HCT116 (cell line): Measurements from ENCODE around the gene MBOAT1. TPM values are rescaled to one million over a fixed set of nuclear protein-coding genes. Genes with fewer than 3 reads are reported as not detected.

Experiments
- ATAC-seq: fragments of 200-7000 bp; cut with Tn5 transposase; 2 replicates; pipeline ENCODE4 v1.9.1; 2020; ENCODE audit warnings: mild to moderate bottlenecking, moderate library complexity
- BruUV-seq: library from RNA; stranded (reverse); fragments of 400-500 nt; replicated peaks from 2 replicates; lab custom pipeline; 2021; lab: Mats Ljungman, UMichigan
- CTCF ChIA-PET: fragments of 300-600 bp; sonication (Branson Sonifier 250); formaldehyde crosslinking; loops from one replicate; lab custom pipeline; 2021; ENCODE audit warnings: antibody characterized with exemption; lab: Charles Lee
- POLR2A ChIA-PET: fragments of 300-600, 350-600 bp; sonication (Branson Sonifier 250); formaldehyde crosslinking; loops from one replicate; lab custom pipeline; 2021; ENCODE audit warnings: antibody characterized with exemption; lab: Charles Lee
- RAD21 ChIA-PET, 2 experiments: fragments of 300-600 bp; sonication (Branson Sonifier 250); formaldehyde crosslinking; loops; one replicate each; lab custom pipeline; 2023; ENCODE audit warnings: low total read pairs in 2 of 2; ENCODE audit not compliant: uncharacterized antibody in 2 of 2, unreplicated experiment in 2 of 2, low non-redundant PET in 1 of 2; lab: Charles Lee
- DNase-seq: peaks from one replicate; pipeline ENCODE4 v3.0.0-alpha.2; 2010; ENCODE audit warnings: low read depth, low spot score
- H2AFZ ChIP-seq: fragments of 200-600 bp; shearing (Covaris generic), sonication (generic); 2 replicates; pipeline ENCODE4 v1.6.1; 2017; ENCODE audit warnings: low read depth, mixed run types, mixed read lengths, antibody characterized with exemption, low read length; ENCODE audit not compliant: poor library complexity, severe bottlenecking
- H3K27ac ChIP-seq: 2 replicates; pipeline ENCODE4 v1.5.1; 2012; ENCODE audit warnings: low read depth, low read length
- H3K27me3 ChIP-seq: fragments of 200-600 bp; sonication (generic); 2 replicates; pipeline ENCODE4 v1.6.1; 2016; ENCODE audit warnings: mixed run types, low read length, mixed read lengths; ENCODE audit not compliant: insufficient read depth
- H3K36me3 ChIP-seq, 2 experiments: fragments of 200-500 bp in 1 of 2; fragments of 200-600 bp in 1 of 2; sonication (Bioruptor generic) in 1 of 2; sonication (generic) in 1 of 2; 2 replicates each; pipeline versions ENCODE4 v1.5.1 to v1.6.1; 2014 to 2016; ENCODE audit warnings: low read length in 2 of 2, inconsistent platforms in 1 of 2, mixed read lengths in 1 of 2, mixed run types in 1 of 2; ENCODE audit not compliant: insufficient read depth in 2 of 2, control insufficient read depth in 1 of 2
- H3K4me1 ChIP-seq, 2 experiments: fragments of 200-600 bp in 1 of 2; sonication (generic) in 1 of 2; 2 replicates each; pipeline versions ENCODE4 v1.5.1 to v1.6.1; 2012 to 2017; ENCODE audit warnings: low read length in 2 of 2, inconsistent platforms in 1 of 2, mild to moderate bottlenecking in 1 of 2, mixed read lengths in 1 of 2, mixed run types in 1 of 2, moderate library complexity in 1 of 2; ENCODE audit not compliant: insufficient read depth in 2 of 2, control insufficient read depth in 1 of 2
- H3K4me2 ChIP-seq: fragments of 200-600 bp; sonication (generic); 2 replicates; pipeline ENCODE4 v1.6.1; 2017; ENCODE audit warnings: mixed run types, low read length, mixed read lengths
- H3K4me3 ChIP-seq, 2 experiments: fragments of 200-600 bp in 1 of 2; sonication (generic) in 1 of 2; replicated peaks in 1 of 2; 2 replicates each; pipeline ENCODE4 v1.5.1; 2011 to 2016; ENCODE audit warnings: low read length in 2 of 2, control low read depth in 1 of 2, low read depth in 1 of 2, mild to moderate bottlenecking in 1 of 2, mixed read lengths in 1 of 2, mixed run types in 1 of 2
- H3K79me2 ChIP-seq: fragments of 200-600 bp; sonication (generic); 2 replicates; pipeline ENCODE4 v1.6.1; 2017; ENCODE audit warnings: mild to moderate bottlenecking, mixed run types, low read length, moderate library complexity, mixed read lengths; ENCODE audit not compliant: insufficient read depth
- H3K9ac ChIP-seq: fragments of 200-600 bp; sonication (generic); 2 replicates; pipeline ENCODE4 v1.6.1; 2016; ENCODE audit warnings: low read length, mixed read lengths
- H3K9me2 ChIP-seq: fragments of 200-600 bp; sonication (generic), shearing (Covaris generic); 2 replicates; pipeline ENCODE4 v1.6.1; 2017; ENCODE audit warnings: mixed run types, mild to moderate bottlenecking, moderate library complexity; ENCODE audit not compliant: insufficient read depth
- H3K9me3 ChIP-seq, 2 experiments: fragments of 200-500 bp in 1 of 2; fragments of 200-600 bp in 1 of 2; sonication (Bioruptor generic) in 1 of 2; sonication (generic) in 1 of 2; 2 replicates each; pipeline ENCODE4 v1.6.1; 2014 to 2017; ENCODE audit warnings: low read length in 2 of 2, mixed read lengths in 2 of 2, inconsistent platforms in 1 of 2, low read depth in 1 of 2, mild to moderate bottlenecking in 1 of 2, mixed run types in 1 of 2, moderate library complexity in 1 of 2; ENCODE audit not compliant: control insufficient read depth in 1 of 2, insufficient read depth in 1 of 2
- H4K20me1 ChIP-seq: fragments of 200-600 bp; sonication (generic), shearing (Covaris generic); 2 replicates; pipeline ENCODE4 v1.6.1; 2017; ENCODE audit warnings: mixed run types, mild to moderate bottlenecking, moderate library complexity; ENCODE audit not compliant: insufficient read depth
- ATF3 ChIP-seq: IDR thresholded peaks from 2 replicates; pipeline ENCODE4 v1.6.1; 2012
- CEBPB ChIP-seq: IDR thresholded peaks from 2 replicates; pipeline ENCODE4 v1.6.1; 2012; ENCODE audit warnings: low read depth
- CTCF ChIP-seq, 3 experiments: fragments of 200-600 bp in 1 of 3; sonication (generic) in 1 of 3; IDR thresholded peaks in 2 of 3; conservative IDR thresholded peaks in 1 of 3; 2 replicates each; pipeline ENCODE4 v1.5.1; 2012 to 2017; ENCODE audit warnings: low read depth in 2 of 3, low read length in 2 of 3, antibody characterized with exemption in 1 of 3, borderline replicate concordance in 1 of 3, control low read depth in 1 of 3, mild to moderate bottlenecking in 1 of 3, mixed read lengths in 1 of 3, mixed run types in 1 of 3, moderate library complexity in 1 of 3; ENCODE audit not compliant: insufficient read depth in 1 of 3
- EZH2 ChIP-seq: fragments of 200-600 bp; sonication (generic); IDR thresholded peaks from 2 replicates; pipeline ENCODE4 v1.6.1; 2017; ENCODE audit warnings: antibody characterized with exemption, mixed run types
- RAD21 ChIP-seq: IDR thresholded peaks from 2 replicates; pipeline ENCODE4 v1.6.1; 2012; ENCODE audit warnings: low read depth, mild to moderate bottlenecking
- YY1 ChIP-seq: IDR thresholded peaks from 2 replicates; pipeline ENCODE4 v1.6.1; 2011; ENCODE audit warnings: low read length, low read depth, moderate library complexity, mild to moderate bottlenecking; ENCODE audit not compliant: insufficient replicate concordance; ENCODE audit errors: extremely low read depth
- ZFX ChIP-seq: fragments of 450-650 bp; IDR thresholded peaks from 2 replicates; pipeline ENCODE4 v1.6.1; 2017
- intact Hi-C: fragments of 100-400 bp; cut with micrococcal nuclease; formaldehyde crosslinking; loops from 2 replicates; pipeline ENCODE4 v1.10.0; 2022
- total RNA-seq: library from RNA; stranded (reverse); gene quantifications from one replicate; pipeline ENCODE4 v1.2.1, GENCODE V29; 2021; ENCODE audit not compliant: unreplicated experiment
- TF ChIP-seq, protein P1 (sequence below): IDR thresholded peaks from 2 replicates; pipeline ENCODE4 v1.6.1; 2012; ENCODE audit warnings: low read depth

The MBOAT1 gene
- total RNA-seq, 1 experiment from 2014 or later, result 11.7 TPM

- Histone ChIP-seq H3K4me1 (no peaks in the 10 kb centered on the region), H3K9me2 (no peaks in the 10 kb centered on the region), H3K27me3 (no peaks in the 10 kb centered on the region), H3K4me3 (no peak overlapping the region), H3K9me3 (no peaks in the 10 kb centered on the region), H3K9ac (no peak overlapping the region), H3K4me2 (no peak overlapping the region), H3K27ac (no peak overlapping the region), H3K79me2 (no peaks in the 10 kb centered on the region), H4K20me1 (no peaks in the 10 kb centered on the region), H3K36me3 (no peaks in the 10 kb centered on the region), H2AFZ (no peak overlapping the region)
- BruUV-seq, result no TSS peak
- intact Hi-C loops, result no loop called here
- POLR2A ChIA-PET, result no interaction called here
- ATAC-seq (no peak), DNase-seq (no peak)
- RAD21 ChIA-PET, result no interaction called here
- CTCF ChIA-PET, result interaction anchor here (1.4 kb wide), 1 partner anchor 22 kb away, joined by 6 read pairs; no protein-coding TSS in a partner anchor
- no peak for TF ChIP-seq ZFX
- no peak for TF ChIP-seq CTCF (IDR thresholded peaks at IDR 0.05 in 2 of 3, conservative IDR thresholded peaks at IDR 0.05 in 1 of 3; ENCODE audit: borderline replicate concordance in 1 of 3, insufficient read depth in 1 of 3, low read depth in 2 of 3, low read length in 2 of 3)
- no peak for TF ChIP-seq YY1
- no peak for TF ChIP-seq CEBPB
- TF ChIP-seq, protein P1, sequence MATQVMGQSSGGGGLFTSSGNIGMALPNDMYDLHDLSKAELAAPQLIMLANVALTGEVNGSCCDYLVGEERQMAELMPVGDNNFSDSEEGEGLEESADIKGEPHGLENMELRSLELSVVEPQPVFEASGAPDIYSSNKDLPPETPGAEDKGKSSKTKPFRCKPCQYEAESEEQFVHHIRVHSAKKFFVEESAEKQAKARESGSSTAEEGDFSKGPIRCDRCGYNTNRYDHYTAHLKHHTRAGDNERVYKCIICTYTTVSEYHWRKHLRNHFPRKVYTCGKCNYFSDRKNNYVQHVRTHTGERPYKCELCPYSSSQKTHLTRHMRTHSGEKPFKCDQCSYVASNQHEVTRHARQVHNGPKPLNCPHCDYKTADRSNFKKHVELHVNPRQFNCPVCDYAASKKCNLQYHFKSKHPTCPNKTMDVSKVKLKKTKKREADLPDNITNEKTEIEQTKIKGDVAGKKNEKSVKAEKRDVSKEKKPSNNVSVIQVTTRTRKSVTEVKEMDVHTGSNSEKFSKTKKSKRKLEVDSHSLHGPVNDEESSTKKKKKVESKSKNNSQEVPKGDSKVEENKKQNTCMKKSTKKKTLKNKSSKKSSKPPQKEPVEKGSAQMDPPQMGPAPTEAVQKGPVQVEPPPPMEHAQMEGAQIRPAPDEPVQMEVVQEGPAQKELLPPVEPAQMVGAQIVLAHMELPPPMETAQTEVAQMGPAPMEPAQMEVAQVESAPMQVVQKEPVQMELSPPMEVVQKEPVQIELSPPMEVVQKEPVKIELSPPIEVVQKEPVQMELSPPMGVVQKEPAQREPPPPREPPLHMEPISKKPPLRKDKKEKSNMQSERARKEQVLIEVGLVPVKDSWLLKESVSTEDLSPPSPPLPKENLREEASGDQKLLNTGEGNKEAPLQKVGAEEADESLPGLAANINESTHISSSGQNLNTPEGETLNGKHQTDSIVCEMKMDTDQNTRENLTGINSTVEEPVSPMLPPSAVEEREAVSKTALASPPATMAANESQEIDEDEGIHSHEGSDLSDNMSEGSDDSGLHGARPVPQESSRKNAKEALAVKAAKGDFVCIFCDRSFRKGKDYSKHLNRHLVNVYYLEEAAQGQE, result no peak
- no peak for TF ChIP-seq RAD21
- TF ChIP-seq ATF3, result no peak
- no peak for TF ChIP-seq EZH2
Observed at GRCh38 chr6:20148433-20148832, 63.8 kb downstream of the MBOAT1 start.
